ENCODE measurements around the gene PGAP6.
A peak's percentile ranks its signal among the peaks of the same experiment; 100 is the strongest.
"Not testable (repeated sequence)": the region's sequence is repeated elsewhere in the genome, so short reads cannot be mapped to it uniquely, and the experiment has no call there.

Gene PGAP6

GRCh38 chr16:380762-381011 lies 1.1 kb downstream of the PGAP6 start:
- peak overlapping the region; percentile 24 for H3K9ac ChIP-seq (ENCODE audit: low read length)
- no peak overlapping the region for H3K27ac ChIP-seq (ENCODE audit: low read depth, low read length)
- peaks cover 7% of the 10 kb centered on the region for H3K36me3 ChIP-seq (ENCODE audit: control insufficient read depth, insufficient read depth, low read length)
- peaks cover 2% of the 10 kb centered on the region for H3K4me1 ChIP-seq (ENCODE audit: control insufficient read depth, insufficient read depth, low read length)
- H3K4me3 ChIP-seq (ENCODE audit: low read length), result peak overlapping the region; percentile 74
- no peaks in the 10 kb centered on the region for H3K27me3 ChIP-seq (ENCODE audit: control insufficient read depth, insufficient read depth, low read length)

GRCh38 chr16:379961-380761 lies 1.6 kb downstream of the PGAP6 start:
- H3K9ac ChIP-seq (ENCODE audit: low read length), result no peak overlapping the region
- H3K36me3 ChIP-seq (ENCODE audit: control insufficient read depth, insufficient read depth, low read length), result peaks cover 7% of the 10 kb centered on the region
- H3K27me3 ChIP-seq (ENCODE audit: control insufficient read depth, insufficient read depth, low read length), result no peaks in the 10 kb centered on the region
- H3K27ac ChIP-seq (ENCODE audit: low read depth, low read length), result no peak overlapping the region
- H3K4me1 ChIP-seq (ENCODE audit: control insufficient read depth, insufficient read depth, low read length), result peaks cover 2% of the 10 kb centered on the region
- H3K4me3 ChIP-seq (ENCODE audit: low read length), result peak overlapping the region; percentile 4

- H3K36me3 ChIP-seq (ENCODE audit: control insufficient read depth, insufficient read depth, low read length), result peaks cover 13% of the 10 kb centered on the region
- no peak overlapping the region for H3K9ac ChIP-seq (ENCODE audit: low read length)
- peak overlapping the region; percentile 4 for H3K4me3 ChIP-seq (ENCODE audit: low read length)
- peaks cover 2% of the 10 kb centered on the region for H3K4me1 ChIP-seq (ENCODE audit: control insufficient read depth, insufficient read depth, low read length)
- H3K27ac ChIP-seq (ENCODE audit: low read depth, low read length), result no peak overlapping the region
- H3K27me3 ChIP-seq (ENCODE audit: control insufficient read depth, insufficient read depth, low read length), result no peaks in the 10 kb centered on the region
Observed at GRCh38 chr16:379183-379960, 2.4 kb downstream of the PGAP6 start.

- no peak overlapping the region for H3K4me3 ChIP-seq (ENCODE audit: low read length)
- H3K9ac ChIP-seq (ENCODE audit: low read length), result no peak overlapping the region
- no peaks in the 10 kb centered on the region for H3K27me3 ChIP-seq (ENCODE audit: control insufficient read depth, insufficient read depth, low read length)
- peaks cover 16% of the 10 kb centered on the region for H3K36me3 ChIP-seq (ENCODE audit: control insufficient read depth, insufficient read depth, low read length)
- H3K27ac ChIP-seq (ENCODE audit: low read depth, low read length), result no peak overlapping the region
- peaks cover 2% of the 10 kb centered on the region for H3K4me1 ChIP-seq (ENCODE audit: control insufficient read depth, insufficient read depth, low read length)
Observed at GRCh38 chr16:378821-379182, 3.0 kb downstream of the PGAP6 start.

GRCh38 chr16:378113-378820 lies 3.5 kb downstream of the PGAP6 start:
- H3K27me3 ChIP-seq (ENCODE audit: control insufficient read depth, insufficient read depth, low read length); H3K4me1 ChIP-seq (ENCODE audit: control insufficient read depth, insufficient read depth, low read length); H3K9ac ChIP-seq (ENCODE audit: low read length); H3K27ac ChIP-seq (ENCODE audit: low read depth, low read length); H3K4me3 ChIP-seq (ENCODE audit: low read length): not testable (repeated sequence)
- peaks cover 17% of the 10 kb centered on the region for H3K36me3 ChIP-seq (ENCODE audit: control insufficient read depth, insufficient read depth, low read length)

GRCh38 chr16:377419-377951 lies 4.3 kb downstream of the PGAP6 start:
- no peaks in the 10 kb centered on the region for H3K27me3 ChIP-seq (ENCODE audit: control insufficient read depth, insufficient read depth, low read length)
- peaks cover 2% of the 10 kb centered on the region for H3K4me1 ChIP-seq (ENCODE audit: control insufficient read depth, insufficient read depth, low read length)
- peaks cover 21% of the 10 kb centered on the region for H3K36me3 ChIP-seq (ENCODE audit: control insufficient read depth, insufficient read depth, low read length)
- no peak overlapping the region for H3K9ac ChIP-seq (ENCODE audit: low read length)
- no peak overlapping the region for H3K4me3 ChIP-seq (ENCODE audit: low read length)
- H3K27ac ChIP-seq (ENCODE audit: low read depth, low read length), result no peak overlapping the region

GRCh38 chr16:376817-377418 lies 4.9 kb downstream of the PGAP6 start:
- no peak overlapping the region for H3K27ac ChIP-seq (ENCODE audit: low read depth, low read length)
- no peak overlapping the region for H3K4me3 ChIP-seq (ENCODE audit: low read length)
- H3K27me3 ChIP-seq (ENCODE audit: control insufficient read depth, insufficient read depth, low read length), result no peaks in the 10 kb centered on the region
- peaks cover 2% of the 10 kb centered on the region for H3K4me1 ChIP-seq (ENCODE audit: control insufficient read depth, insufficient read depth, low read length)
- no peak overlapping the region for H3K9ac ChIP-seq (ENCODE audit: low read length)
- peaks cover 22% of the 10 kb centered on the region for H3K36me3 ChIP-seq (ENCODE audit: control insufficient read depth, insufficient read depth, low read length)

GRCh38 chr16:375927-376816 lies 5.6 kb downstream of the PGAP6 start:
- Histone ChIP-seq H3K4me1 (ENCODE audit: control insufficient read depth, insufficient read depth, low read length) (peaks cover 2% of the 10 kb centered on the region), H3K36me3 (ENCODE audit: control insufficient read depth, insufficient read depth, low read length) (peaks cover 23% of the 10 kb centered on the region), H3K4me3 (ENCODE audit: low read length) (no peak overlapping the region), H3K27me3 (ENCODE audit: control insufficient read depth, insufficient read depth, low read length) (no peaks in the 10 kb centered on the region), H3K9ac (ENCODE audit: low read length) (no peak overlapping the region), H3K27ac (ENCODE audit: low read depth, low read length) (no peak overlapping the region)

GRCh38 chr16:375212-375611 lies 6.6 kb downstream of the PGAP6 start:
- Histone ChIP-seq H3K4me3 (ENCODE audit: low read length) (no peak overlapping the region), H3K27ac (ENCODE audit: low read depth, low read length) (no peak overlapping the region), H3K9ac (ENCODE audit: low read length) (no peak overlapping the region), H3K36me3 (ENCODE audit: control insufficient read depth, insufficient read depth, low read length) (peaks cover 23% of the 10 kb centered on the region), H3K27me3 (ENCODE audit: control insufficient read depth, insufficient read depth, low read length) (no peaks in the 10 kb centered on the region), H3K4me1 (ENCODE audit: control insufficient read depth, insufficient read depth, low read length) (peaks cover 4% of the 10 kb centered on the region)

GRCh38 chr16:374616-374926 lies 7.2 kb downstream of the PGAP6 start:
- Histone ChIP-seq H3K27ac (ENCODE audit: low read depth, low read length) (no peak overlapping the region), H3K36me3 (ENCODE audit: control insufficient read depth, insufficient read depth, low read length) (peaks cover 23% of the 10 kb centered on the region), H3K9ac (ENCODE audit: low read length) (no peak overlapping the region), H3K4me1 (ENCODE audit: control insufficient read depth, insufficient read depth, low read length) (peaks cover 8% of the 10 kb centered on the region), H3K4me3 (ENCODE audit: low read length) (no peak overlapping the region), H3K27me3 (ENCODE audit: control insufficient read depth, insufficient read depth, low read length) (no peaks in the 10 kb centered on the region)

GRCh38 chr16:373848-374615 lies 7.7 kb downstream of the PGAP6 start:
- H3K4me3 ChIP-seq (ENCODE audit: low read length), result no peak overlapping the region
- H3K9ac ChIP-seq (ENCODE audit: low read length), result no peak overlapping the region
- H3K27me3 ChIP-seq (ENCODE audit: control insufficient read depth, insufficient read depth, low read length), result no peaks in the 10 kb centered on the region
- H3K27ac ChIP-seq (ENCODE audit: low read depth, low read length), result no peak overlapping the region
- H3K36me3 ChIP-seq (ENCODE audit: control insufficient read depth, insufficient read depth, low read length), result peaks cover 23% of the 10 kb centered on the region
- H3K4me1 ChIP-seq (ENCODE audit: control insufficient read depth, insufficient read depth, low read length), result peaks cover 9% of the 10 kb centered on the region

All from rectal smooth muscle tissue (tissue), 1 donor.